Measurements from ENCODE around the gene DGKI. TPM values are rescaled to one million over a fixed set of nuclear protein-coding genes. Genes with fewer than 3 reads are reported as not detected.

The DGKI gene
- total and polyA plus RNA-seq, 4 experiments from 2014 or later, result 0.11 TPM; not detected in 3

DNA sequence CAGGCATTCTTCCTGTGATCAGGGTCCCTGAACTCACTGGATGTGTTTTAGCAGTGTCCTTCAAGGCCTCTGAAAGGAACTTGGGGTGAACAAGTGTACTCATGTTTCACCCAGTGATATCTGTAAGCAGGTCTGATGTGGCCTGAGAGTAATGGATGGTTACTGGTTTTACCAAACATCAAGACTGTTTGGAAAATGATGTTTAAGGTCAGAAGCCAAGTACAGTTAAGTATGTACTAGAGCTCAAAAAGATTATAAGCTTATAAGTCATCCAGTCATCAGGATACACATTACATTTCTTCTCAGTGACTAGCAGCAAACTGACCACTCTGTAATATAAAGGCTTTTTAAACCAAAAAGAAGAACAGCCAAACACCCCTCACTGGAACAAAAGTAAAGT, 423.5 kb downstream of the DGKI start:
- ChIA-PET CTCF (ENCODE audit: partially characterized antibody) (no interaction called here), POLR2A (ENCODE audit: partially characterized antibody) (no interaction called here)
- Mint-ChIP-seq H3K9me3 (peaks cover 0 to 7% (median 2%) of the 10 kb centered on the region in 8 donors), H3K4me1 (no peaks in the 10 kb centered on the region), H3K27ac (no peak overlapping the region), H3K27me3 (no peaks in the 10 kb centered on the region), H3K4me3 (no peak overlapping the region), H3K36me3 (no peaks in the 10 kb centered on the region)
- Histone ChIP-seq H3K27ac (ENCODE audit: low read depth, low read length) (no peak overlapping the region), H3K4me3 (ENCODE audit: low read length in 2 of 2) (no peak overlapping the region), H3K36me3 (ENCODE audit: insufficient read depth, low read length) (no peaks in the 10 kb centered on the region), H3K9me3 (ENCODE audit: control insufficient read depth in 1 of 2, low read length in 2 of 2) (no peaks in the 10 kb centered on the region), H3K4me1 (ENCODE audit: insufficient read depth, low read length) (no peaks in the 10 kb centered on the region), H3K27me3 (ENCODE audit: insufficient read depth, low read length) (no peaks in the 10 kb centered on the region)
- intact Hi-C loops (cut with micrococcal nuclease), result no loop called here
- no peak for DNase-seq

DNA sequence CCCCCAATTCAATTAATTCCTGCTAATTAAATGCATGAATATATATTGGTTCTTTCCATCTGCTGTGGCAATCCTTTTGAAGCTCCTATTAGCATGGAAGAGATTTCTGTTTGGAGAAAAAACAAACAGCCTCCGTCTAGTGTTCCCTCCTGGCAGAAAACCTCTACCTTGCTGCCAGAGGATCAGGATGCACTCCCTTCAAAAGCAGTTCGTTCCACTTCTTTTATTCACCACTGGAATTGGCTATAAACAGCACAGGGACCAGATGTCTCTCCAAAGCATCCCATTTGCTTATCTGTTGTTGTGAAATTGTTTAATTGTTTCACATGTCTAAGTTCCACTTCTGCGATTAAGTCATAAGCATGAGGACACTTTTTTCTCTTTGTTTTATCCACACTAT, 425.4 kb downstream of the DGKI start:
- Mint-ChIP-seq H3K4me1 (no peaks in the 10 kb centered on the region), H3K9me3 (peaks cover 0 to 7% (median 2%) of the 10 kb centered on the region in 8 donors), H3K27me3 (no peaks in the 10 kb centered on the region), H3K27ac (no peak overlapping the region), H3K36me3 (no peaks in the 10 kb centered on the region), H3K4me3 (no peak overlapping the region)
- Histone ChIP-seq H3K4me1 (ENCODE audit: insufficient read depth, low read length) (no peaks in the 10 kb centered on the region), H3K27me3 (ENCODE audit: insufficient read depth, low read length) (no peaks in the 10 kb centered on the region), H3K27ac (ENCODE audit: low read depth, low read length) (no peak overlapping the region), H3K36me3 (ENCODE audit: insufficient read depth, low read length) (no peaks in the 10 kb centered on the region), H3K4me3 (ENCODE audit: low read length in 2 of 2) (no peak overlapping the region), H3K9me3 (ENCODE audit: control insufficient read depth in 1 of 2, low read length in 2 of 2) (no peaks in the 10 kb centered on the region)
- ChIA-PET POLR2A (ENCODE audit: partially characterized antibody) (no interaction called here), CTCF (ENCODE audit: partially characterized antibody) (no interaction called here)
- DNase-seq, result no peak
- intact Hi-C loops (cut with micrococcal nuclease), result no loop called here

DNA sequence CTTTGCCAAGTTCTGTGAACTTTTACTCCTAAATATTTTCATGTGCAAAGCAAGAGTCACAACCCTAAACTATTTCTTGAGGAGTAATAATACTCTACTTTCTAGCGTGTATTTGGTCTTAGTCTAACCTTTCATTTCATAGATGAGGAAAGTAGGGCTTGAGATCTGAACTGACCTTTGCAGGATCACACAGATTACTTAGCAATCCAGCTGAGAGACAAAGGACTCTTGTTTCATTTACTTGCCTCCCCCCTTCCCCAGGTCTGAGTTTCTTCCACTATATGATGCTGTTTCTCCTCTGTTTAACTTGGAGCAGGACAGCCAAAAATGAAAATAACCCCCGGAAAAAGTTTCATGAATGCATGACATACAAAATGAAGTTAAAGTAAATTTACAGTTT, 427.9 kb downstream of the DGKI start:
- Mint-ChIP-seq H3K36me3 (no peaks in the 10 kb centered on the region), H3K4me1 (no peaks in the 10 kb centered on the region), H3K4me3 (no peak overlapping the region), H3K27ac (no peak overlapping the region), H3K9me3 (peaks cover 0 to 7% (median 0%) of the 10 kb centered on the region in 8 donors), H3K27me3 (no peaks in the 10 kb centered on the region)
- H3K4me3 ChIP-seq (ENCODE audit: low read length in 2 of 2), result no peak overlapping the region
- no peaks in the 10 kb centered on the region for H3K4me1 ChIP-seq (ENCODE audit: insufficient read depth, low read length)
- H3K27me3 ChIP-seq (ENCODE audit: insufficient read depth, low read length), result no peaks in the 10 kb centered on the region
- no peak overlapping the region for H3K27ac ChIP-seq (ENCODE audit: low read depth, low read length)
- intact Hi-C loops (cut with micrococcal nuclease), result no loop called here
- no peaks in the 10 kb centered on the region for H3K36me3 ChIP-seq (ENCODE audit: insufficient read depth, low read length)
- POLR2A ChIA-PET (ENCODE audit: partially characterized antibody), result no interaction called here
- DNase-seq, result no peak
- H3K9me3 ChIP-seq (ENCODE audit: control insufficient read depth in 1 of 2, low read length in 2 of 2), result no peaks in the 10 kb centered on the region
- CTCF ChIA-PET (ENCODE audit: partially characterized antibody), result no interaction called here

DNA sequence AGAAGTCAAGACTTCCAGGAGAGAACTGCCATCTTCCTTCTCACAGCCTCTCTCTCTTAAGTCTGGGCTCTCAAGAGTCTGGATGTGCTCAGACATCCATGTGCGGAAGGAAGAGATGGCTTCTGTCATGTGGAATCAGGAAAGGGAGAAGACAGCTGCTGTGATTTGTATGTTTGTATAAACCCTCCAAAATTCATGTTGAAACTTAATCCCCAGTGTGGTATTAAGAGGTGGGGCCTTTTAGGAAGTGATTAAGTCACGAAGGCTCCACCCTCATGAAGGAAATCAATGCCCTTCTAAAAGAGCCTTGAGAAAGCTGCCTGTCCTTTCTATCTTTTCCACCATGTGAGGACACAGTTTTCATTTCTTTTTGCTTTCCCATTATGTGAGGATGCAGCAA, 429.3 kb downstream of the DGKI start:
- no peaks in the 10 kb centered on the region for H3K27me3 ChIP-seq (ENCODE audit: insufficient read depth, low read length)
- H3K27me3 Mint-ChIP-seq, result no peaks in the 10 kb centered on the region
- no peak overlapping the region for H3K4me3 Mint-ChIP-seq
- DNase-seq, result no peak
- H3K4me1 ChIP-seq (ENCODE audit: insufficient read depth, low read length), result no peaks in the 10 kb centered on the region
- no peak overlapping the region for H3K27ac Mint-ChIP-seq
- no peak overlapping the region for H3K27ac ChIP-seq (ENCODE audit: low read depth, low read length)
- no peaks in the 10 kb centered on the region for H3K36me3 ChIP-seq (ENCODE audit: insufficient read depth, low read length)
- intact Hi-C loops (cut with micrococcal nuclease), result no loop called here
- no peaks in the 10 kb centered on the region for H3K9me3 ChIP-seq (ENCODE audit: control insufficient read depth in 1 of 2, low read length in 2 of 2)
- CTCF ChIA-PET (ENCODE audit: partially characterized antibody), result no interaction called here
- no peak overlapping the region for H3K4me3 ChIP-seq (ENCODE audit: low read length in 2 of 2)
- no peaks in the 10 kb centered on the region for H3K4me1 Mint-ChIP-seq
- POLR2A ChIA-PET (ENCODE audit: partially characterized antibody), result no interaction called here
- peaks cover 0 to 4% (median 0%) of the 10 kb centered on the region in 8 donors for H3K9me3 Mint-ChIP-seq
- H3K36me3 Mint-ChIP-seq, result no peaks in the 10 kb centered on the region

DNA sequence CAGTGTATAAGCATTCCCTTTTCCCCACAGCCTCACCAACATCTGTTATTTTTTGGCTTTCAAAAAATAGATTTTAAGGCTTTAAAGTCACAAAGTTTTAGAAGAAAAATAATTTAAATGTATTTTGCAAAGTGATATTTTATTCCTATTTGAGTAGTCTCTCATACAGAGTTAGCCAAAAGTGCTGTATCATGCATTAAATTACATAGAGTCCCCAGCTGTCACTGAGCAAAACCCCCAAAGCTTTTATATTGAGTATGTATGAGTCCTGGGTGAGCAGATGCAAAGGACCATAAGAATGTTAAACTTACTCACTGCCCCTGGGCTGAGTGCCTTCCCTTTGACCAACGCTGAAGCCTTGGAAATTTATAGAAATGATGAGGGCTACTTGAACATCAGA, 432.9 kb downstream of the DGKI start:
- Histone ChIP-seq H3K36me3 (ENCODE audit: insufficient read depth, low read length) (no peaks in the 10 kb centered on the region), H3K4me3 (ENCODE audit: low read length in 2 of 2) (no peak overlapping the region), H3K4me1 (ENCODE audit: insufficient read depth, low read length) (no peaks in the 10 kb centered on the region), H3K27me3 (ENCODE audit: insufficient read depth, low read length) (no peaks in the 10 kb centered on the region), H3K27ac (ENCODE audit: low read depth, low read length) (no peak overlapping the region), H3K9me3 (ENCODE audit: control insufficient read depth in 1 of 2, low read length in 2 of 2) (no peaks in the 10 kb centered on the region)
- DNase-seq, result no peak
- no peaks in the 10 kb centered on the region for H3K27me3 Mint-ChIP-seq
- no peak overlapping the region for H3K27ac Mint-ChIP-seq
- intact Hi-C loops (cut with micrococcal nuclease), result no loop called here
- ChIA-PET POLR2A (ENCODE audit: partially characterized antibody) (no interaction called here), CTCF (ENCODE audit: partially characterized antibody) (no interaction called here)
- H3K4me3 Mint-ChIP-seq, result no peak overlapping the region
- peaks cover 0 to 6% (median 0%) of the 10 kb centered on the region in 8 donors for H3K9me3 Mint-ChIP-seq
- H3K4me1 Mint-ChIP-seq, result no peaks in the 10 kb centered on the region
- no peaks in the 10 kb centered on the region for H3K36me3 Mint-ChIP-seq

DNA sequence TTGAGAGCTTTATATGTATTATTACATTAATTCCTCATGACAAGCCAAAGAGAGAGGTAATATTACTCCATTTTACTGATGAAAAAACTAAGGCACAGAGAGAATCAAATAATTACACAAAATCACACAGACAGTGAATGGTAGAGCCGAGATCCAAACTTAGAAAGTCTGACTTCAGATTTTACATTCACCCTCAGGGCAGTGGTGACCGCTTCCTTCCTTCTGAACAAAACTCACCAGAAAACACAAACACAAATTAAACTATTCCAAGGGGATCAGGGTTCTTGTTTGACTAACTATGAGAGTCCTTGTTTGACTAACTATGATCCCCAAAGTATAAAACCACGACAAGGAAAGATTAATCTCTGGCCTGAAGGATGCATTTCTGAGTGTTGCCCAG, 435.3 kb downstream of the DGKI start:
- no peaks in the 10 kb centered on the region for H3K4me1 ChIP-seq (ENCODE audit: insufficient read depth, low read length)
- no peaks in the 10 kb centered on the region for H3K27me3 ChIP-seq (ENCODE audit: insufficient read depth, low read length)
- no peaks in the 10 kb centered on the region for H3K36me3 ChIP-seq (ENCODE audit: insufficient read depth, low read length)
- DNase-seq, result no peak
- no peak overlapping the region for H3K27ac ChIP-seq (ENCODE audit: low read depth, low read length)
- Mint-ChIP-seq H3K4me1 (no peaks in the 10 kb centered on the region), H3K27ac (no peak overlapping the region), H3K9me3 (peaks cover 0 to 6% (median under 1%) of the 10 kb centered on the region in 8 donors), H3K4me3 (no peak overlapping the region), H3K27me3 (no peaks in the 10 kb centered on the region), H3K36me3 (no peaks in the 10 kb centered on the region)
- CTCF ChIA-PET (ENCODE audit: partially characterized antibody), result no interaction called here
- POLR2A ChIA-PET (ENCODE audit: partially characterized antibody), result no interaction called here
- intact Hi-C loops (cut with micrococcal nuclease), result no loop called here
- no peaks in the 10 kb centered on the region for H3K9me3 ChIP-seq (ENCODE audit: control insufficient read depth in 1 of 2, low read length in 2 of 2)
- no peak overlapping the region for H3K4me3 ChIP-seq (ENCODE audit: low read length in 2 of 2)

DNA sequence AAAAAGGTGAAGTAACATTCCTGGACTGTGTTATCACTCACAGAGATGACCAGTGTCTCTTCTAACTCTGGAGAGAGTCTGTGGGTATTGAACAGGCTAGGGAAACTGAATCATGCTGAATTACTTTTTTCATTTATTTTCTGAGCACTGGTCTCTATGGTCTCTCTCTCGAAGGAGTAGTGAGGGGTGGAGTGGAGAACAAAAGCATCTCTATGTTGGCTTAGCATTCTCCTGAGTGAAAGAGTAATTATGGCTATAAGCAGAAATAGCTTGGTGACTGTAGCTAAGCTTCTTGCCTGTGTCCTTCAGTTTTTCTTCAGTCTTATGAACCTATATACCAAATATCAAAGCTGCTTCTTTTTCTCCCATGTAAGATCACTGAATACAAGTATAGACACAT, 438.6 kb downstream of the DGKI start:
- Mint-ChIP-seq H3K4me1 (no peaks in the 10 kb centered on the region), H3K36me3 (no peaks in the 10 kb centered on the region), H3K9me3 (peaks cover 0 to 5% (median 2%) of the 10 kb centered on the region in 8 donors), H3K4me3 (no peak overlapping the region), H3K27ac (no peak overlapping the region), H3K27me3 (peaks cover 0 to 1% of the 10 kb centered on the region in 2 donors)
- H3K4me3 ChIP-seq (ENCODE audit: low read length in 2 of 2), result no peak overlapping the region
- POLR2A ChIA-PET (ENCODE audit: partially characterized antibody), result no interaction called here
- CTCF ChIA-PET (ENCODE audit: partially characterized antibody), result no interaction called here
- no peak for DNase-seq
- H3K36me3 ChIP-seq (ENCODE audit: insufficient read depth, low read length), result no peaks in the 10 kb centered on the region
- no peak overlapping the region for H3K27ac ChIP-seq (ENCODE audit: low read depth, low read length)
- H3K9me3 ChIP-seq (ENCODE audit: control insufficient read depth in 1 of 2, low read length in 2 of 2), result no peaks in the 10 kb centered on the region
- H3K27me3 ChIP-seq (ENCODE audit: insufficient read depth, low read length), result no peaks in the 10 kb centered on the region
- intact Hi-C loops (cut with micrococcal nuclease), result no loop called here
- no peaks in the 10 kb centered on the region for H3K4me1 ChIP-seq (ENCODE audit: insufficient read depth, low read length)

DNA sequence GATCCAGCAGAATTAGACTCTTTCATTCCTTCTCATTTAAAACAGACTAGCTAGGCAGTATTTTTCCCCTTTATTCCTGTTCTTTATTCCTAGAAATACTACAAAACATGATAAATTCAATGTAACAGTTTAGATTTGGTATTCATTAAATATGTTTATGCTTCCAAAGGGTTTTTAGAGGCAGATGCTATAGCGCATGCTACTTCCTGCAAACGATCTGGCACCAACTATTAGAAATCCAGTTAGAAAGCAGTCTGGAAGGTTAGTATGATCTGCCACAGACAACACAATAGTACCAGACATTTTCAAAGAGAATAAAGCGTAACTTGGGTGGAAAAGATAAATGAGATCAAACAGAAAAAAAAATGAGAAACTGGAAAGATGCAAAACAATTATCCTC, 439.7 kb downstream of the DGKI start:
- Mint-ChIP-seq H3K4me1 (no peaks in the 10 kb centered on the region), H3K36me3 (no peaks in the 10 kb centered on the region), H3K27me3 (peaks cover 0 to 1% of the 10 kb centered on the region in 2 donors), H3K4me3 (no peak overlapping the region), H3K27ac (no peak overlapping the region), H3K9me3 (peaks cover 0 to 5% (median 2%) of the 10 kb centered on the region in 8 donors)
- Histone ChIP-seq H3K9me3 (ENCODE audit: control insufficient read depth in 1 of 2, low read length in 2 of 2) (no peaks in the 10 kb centered on the region), H3K36me3 (ENCODE audit: insufficient read depth, low read length) (no peaks in the 10 kb centered on the region), H3K27ac (ENCODE audit: low read depth, low read length) (no peak overlapping the region), H3K4me3 (ENCODE audit: low read length in 2 of 2) (no peak overlapping the region), H3K4me1 (ENCODE audit: insufficient read depth, low read length) (no peaks in the 10 kb centered on the region), H3K27me3 (ENCODE audit: insufficient read depth, low read length) (no peaks in the 10 kb centered on the region)
- ChIA-PET CTCF (ENCODE audit: partially characterized antibody) (no interaction called here), POLR2A (ENCODE audit: partially characterized antibody) (interaction anchor here (0.7 kb wide), 1 partner anchor 648 kb away, joined by 3 read pairs; no protein-coding TSS in a partner anchor)
- intact Hi-C loops (cut with micrococcal nuclease), result no loop called here
- no peak for DNase-seq

All from CD4-positive, alpha-beta memory T cell (primary cell).